Activated naive CD8-positive, alpha-beta T cell treated with anti-CD3 and anti-CD28 coated beads for 36 hours (primary cell): ENCODE data around the gene TTYH2. TPM values are rescaled to one million over a fixed set of nuclear protein-coding genes. Genes with fewer than 3 reads are reported as not detected.
"Not testable (repeated sequence)": the region's sequence is repeated elsewhere in the genome, so short reads cannot be mapped to it uniquely, and the experiment has no call there.

Experiments used
- DNase-seq: peaks from one replicate; pipeline ENCODE4 v3.0.0; 2021
- H3K27ac Mint-ChIP-seq: one replicate; pipeline ENCODE4 v1.8.0; 2022; ENCODE audit warnings: mild to moderate bottlenecking, moderate library complexity, mixed read lengths
- H3K27me3 Mint-ChIP-seq: one replicate; pipeline ENCODE4 v1.8.0; 2022; ENCODE audit warnings: mild to moderate bottlenecking, mixed read lengths
- H3K36me3 Mint-ChIP-seq: one replicate; pipeline ENCODE4 v1.8.0; 2021; ENCODE audit warnings: mild to moderate bottlenecking, mixed read lengths
- H3K4me1 Mint-ChIP-seq: one replicate; pipeline ENCODE4 v1.8.0; 2021; ENCODE audit warnings: mixed read lengths
- H3K4me3 Mint-ChIP-seq: one replicate; pipeline ENCODE4 v1.8.0; 2022; ENCODE audit warnings: mild to moderate bottlenecking, moderate library complexity, mixed read lengths
- H3K9me3 Mint-ChIP-seq: one replicate; pipeline ENCODE4 v1.8.0; 2022; ENCODE audit warnings: mixed read lengths
- total RNA-seq, 2 experiments: library from RNA; stranded (reverse); gene quantifications; one replicate each; pipeline ENCODE4 v1.2.3, GENCODE V29; 2021

TTYH2 gene
- total RNA-seq, 2 experiments from 2014 or later, result 5.6 to 6.5 TPM

DNA sequence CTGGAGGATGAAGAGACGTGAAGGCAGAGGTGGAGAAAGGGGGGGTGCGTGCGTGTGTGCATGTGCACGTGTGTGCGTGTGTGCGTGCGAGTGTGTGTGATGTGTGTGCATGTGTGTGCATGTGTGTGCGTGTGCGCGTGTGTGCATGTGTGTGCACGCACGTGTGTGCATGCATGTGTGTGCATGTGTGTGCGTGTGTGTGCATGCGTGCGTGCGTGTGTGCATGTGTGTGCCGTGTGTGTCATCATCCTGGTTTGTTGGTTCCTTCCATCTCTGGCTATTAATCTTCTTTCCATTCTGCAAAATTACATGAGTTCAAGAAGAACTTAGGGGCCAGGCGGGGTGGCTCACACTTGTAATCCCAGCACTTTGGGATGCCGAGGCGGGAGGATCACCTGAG, 26.9 kb upstream of the TTYH2 start:
- H3K4me3 Mint-ChIP-seq, result no peak overlapping the region
- H3K4me1 Mint-ChIP-seq, result no peaks in the 10 kb centered on the region

DNA sequence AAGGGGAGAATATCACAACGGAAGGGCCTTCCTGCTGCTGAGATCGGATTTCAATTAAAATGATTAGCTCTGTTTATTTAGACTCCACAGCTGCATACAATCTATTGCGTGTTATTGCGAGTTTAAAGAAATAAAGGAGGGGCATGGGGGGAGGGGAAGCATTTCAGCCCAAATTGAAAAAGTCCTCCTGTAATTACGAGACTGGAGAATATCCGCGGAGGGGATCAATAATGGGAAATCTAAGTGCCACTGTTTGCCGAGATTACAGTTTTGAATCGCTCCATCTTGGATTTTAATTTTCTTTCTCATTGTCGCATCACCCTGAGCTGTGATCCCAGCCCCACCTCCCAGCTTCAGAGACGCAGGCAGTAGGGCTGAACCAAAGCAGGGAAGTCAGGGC, 25.6 kb upstream of the TTYH2 start:
- H3K4me3 Mint-ChIP-seq, result no peak overlapping the region
- no peak for DNase-seq
- H3K4me1 Mint-ChIP-seq, result no peaks in the 10 kb centered on the region
- H3K36me3 Mint-ChIP-seq, result no peaks in the 10 kb centered on the region
- H3K9me3 Mint-ChIP-seq, result peaks cover 2% of the 10 kb centered on the region
- H3K27ac Mint-ChIP-seq, result no peak overlapping the region
- H3K27me3 Mint-ChIP-seq, result peaks cover 25% of the 10 kb centered on the region

More for the DNA sequence above, 26.9 kb upstream of the TTYH2 start:
- Mint-ChIP-seq H3K36me3 (no peaks in the 10 kb centered on the region), H3K27me3 (peaks cover 25% of the 10 kb centered on the region), H3K27ac (no peak overlapping the region), H3K9me3 (peaks cover 2% of the 10 kb centered on the region)
- DNase-seq, result no peak

DNA sequence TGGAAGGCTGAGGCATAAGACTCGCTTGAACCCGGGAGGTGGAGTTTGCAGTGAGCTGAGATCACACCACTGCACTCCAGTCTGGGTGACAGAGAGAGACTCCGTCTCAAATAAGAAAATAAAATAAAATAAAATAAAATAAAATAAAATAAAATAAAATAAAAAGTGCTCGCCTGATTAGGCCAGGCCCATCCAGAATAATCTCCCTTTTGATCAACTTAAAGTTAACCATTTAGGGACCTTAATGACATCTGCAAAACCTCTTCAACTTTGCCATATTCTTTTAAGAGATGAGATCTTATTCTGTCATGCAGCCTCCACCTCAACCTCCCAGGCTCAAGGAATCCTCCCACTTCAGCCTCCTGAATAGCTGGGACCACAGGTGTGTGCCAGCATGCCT, 24.7 kb upstream of the TTYH2 start:
- not testable (repeated sequence) for H3K27ac Mint-ChIP-seq, H3K9me3 Mint-ChIP-seq, H3K4me1 Mint-ChIP-seq, DNase-seq, H3K36me3 Mint-ChIP-seq, H3K4me3 Mint-ChIP-seq
- H3K27me3 Mint-ChIP-seq, result peaks cover 25% of the 10 kb centered on the region

DNA sequence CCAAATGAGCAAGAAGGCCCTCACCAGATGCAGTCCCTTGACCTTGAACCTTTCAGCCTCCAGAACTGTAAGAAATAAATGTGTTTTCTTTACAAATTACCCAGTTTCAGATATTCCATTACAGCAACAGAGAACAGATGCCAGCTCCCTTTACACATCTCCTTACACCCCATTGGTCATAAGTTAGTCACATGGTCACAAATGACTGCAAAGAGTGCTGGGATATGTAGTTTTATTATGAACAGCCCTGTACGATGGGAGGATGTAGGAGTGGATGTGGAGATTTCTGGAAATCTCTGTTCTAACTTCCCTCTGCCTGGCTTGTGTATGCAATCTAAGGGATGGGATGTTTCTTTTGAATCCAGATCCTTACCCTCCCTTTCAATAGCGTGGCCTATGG, 23.2 kb upstream of the TTYH2 start:
- DNase-seq, result no peak
- peaks cover 2% of the 10 kb centered on the region for H3K9me3 Mint-ChIP-seq
- H3K4me1 Mint-ChIP-seq, result no peaks in the 10 kb centered on the region
- H3K4me3 Mint-ChIP-seq, result no peak overlapping the region
- H3K27ac Mint-ChIP-seq, result no peak overlapping the region
- H3K36me3 Mint-ChIP-seq, result no peaks in the 10 kb centered on the region
- H3K27me3 Mint-ChIP-seq, result peaks cover 19% of the 10 kb centered on the region

DNA sequence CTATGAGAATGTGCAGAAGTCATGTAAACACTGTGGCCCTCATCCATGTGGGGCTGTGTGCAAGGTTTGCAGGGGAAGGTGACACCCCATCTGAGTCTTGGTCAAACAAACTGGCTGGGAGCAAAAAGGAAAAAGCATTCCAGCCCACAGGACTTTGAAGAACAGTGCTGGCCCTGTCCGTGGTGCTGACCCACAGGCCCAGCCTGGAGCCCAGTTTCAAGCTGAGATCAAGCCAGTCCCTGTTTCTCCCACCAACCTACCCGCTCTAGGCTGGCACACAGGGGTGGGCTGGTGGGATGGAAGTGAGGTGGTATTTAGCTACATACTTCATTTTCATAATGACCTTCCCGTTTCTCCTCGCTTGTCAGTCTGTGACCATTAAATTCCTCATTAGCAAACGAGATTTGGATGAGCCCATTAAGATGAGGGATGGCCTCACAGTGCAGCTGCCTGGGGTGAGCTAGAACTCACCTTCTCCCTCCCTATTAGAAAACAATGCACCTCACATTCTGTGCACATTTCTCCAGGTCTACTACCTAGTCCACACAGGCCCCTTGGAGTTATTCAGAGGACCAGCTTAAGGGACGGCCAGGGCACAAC, 22.5 kb upstream of the TTYH2 start:
- Mint-ChIP-seq H3K36me3 (no peaks in the 10 kb centered on the region), H3K27ac (no peak overlapping the region), H3K4me1 (no peaks in the 10 kb centered on the region), H3K9me3 (peaks cover 2% of the 10 kb centered on the region), H3K4me3 (no peak overlapping the region), H3K27me3 (peaks cover 18% of the 10 kb centered on the region)
- DNase-seq, result no peak

DNA sequence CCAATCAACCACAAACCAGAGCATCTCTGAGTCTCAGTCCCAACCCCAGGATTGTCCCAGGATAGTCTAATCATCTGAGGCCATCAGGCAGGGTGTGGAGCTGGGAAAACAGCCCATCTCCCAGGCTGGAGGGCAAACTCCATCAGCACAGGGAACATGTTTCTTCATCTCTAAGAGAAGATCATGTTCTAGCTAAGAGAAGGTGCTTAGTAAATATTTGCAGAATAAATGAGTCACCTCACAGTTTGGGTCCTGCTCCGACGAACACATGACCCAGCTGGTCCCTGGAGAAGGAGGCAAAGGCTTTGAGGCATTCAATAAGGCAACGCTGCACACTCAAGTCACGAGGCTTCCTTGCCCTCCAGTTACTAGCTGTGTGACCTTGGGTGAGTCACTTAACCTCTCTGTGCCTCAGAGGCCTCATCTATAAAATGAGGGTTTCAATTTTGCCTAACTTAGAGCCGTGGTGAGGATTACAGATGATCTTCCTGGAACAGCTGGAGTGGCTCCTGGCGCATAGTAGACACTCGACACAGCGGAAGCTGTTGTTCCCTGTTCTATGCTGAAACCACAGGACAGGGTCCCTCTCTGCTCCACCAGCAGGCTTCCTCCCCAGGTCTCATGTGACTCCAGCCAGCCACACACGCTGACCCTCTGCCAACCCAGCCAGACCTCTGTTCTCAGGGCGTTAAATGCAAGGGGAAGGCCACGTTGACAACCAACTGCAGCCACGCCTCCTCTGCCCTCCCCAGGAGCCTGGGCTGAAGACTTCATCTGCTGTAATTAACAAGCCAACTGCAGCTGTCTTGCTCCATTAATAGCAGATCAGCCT, 20.2 kb upstream of the TTYH2 start:
- no peak overlapping the region for H3K27ac Mint-ChIP-seq
- no peak for DNase-seq
- peaks cover 2% of the 10 kb centered on the region for H3K9me3 Mint-ChIP-seq
- peaks cover 8% of the 10 kb centered on the region for H3K27me3 Mint-ChIP-seq
- no peaks in the 10 kb centered on the region for H3K36me3 Mint-ChIP-seq
- no peak overlapping the region for H3K4me3 Mint-ChIP-seq
- no peaks in the 10 kb centered on the region for H3K4me1 Mint-ChIP-seq

DNA sequence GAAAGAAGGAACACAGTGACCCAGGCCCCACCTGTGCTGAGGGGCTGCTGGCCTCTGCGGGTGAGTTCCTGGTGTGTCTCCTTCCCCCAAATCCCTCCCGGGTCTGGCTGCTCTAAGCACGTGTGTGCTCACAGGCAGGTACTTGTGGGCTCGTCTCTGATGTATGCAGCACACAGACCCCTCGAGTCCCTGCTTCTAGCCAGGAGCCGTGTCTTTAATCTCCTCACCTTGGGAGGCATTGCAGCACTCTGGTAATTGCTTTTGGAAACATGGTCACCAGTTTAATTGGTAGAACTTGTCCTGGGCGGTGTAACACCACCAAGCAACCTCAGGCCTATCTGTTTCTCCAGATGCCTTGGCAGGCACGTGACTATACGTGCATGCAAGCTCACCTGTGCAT, 18.7 kb upstream of the TTYH2 start:
- Mint-ChIP-seq H3K27ac (no peak overlapping the region), H3K4me3 (no peak overlapping the region), H3K27me3 (peaks cover 16% of the 10 kb centered on the region), H3K4me1 (peaks cover 6% of the 10 kb centered on the region), H3K36me3 (no peaks in the 10 kb centered on the region), H3K9me3 (peaks cover 2% of the 10 kb centered on the region)
- DNase-seq, result no peak

DNA sequence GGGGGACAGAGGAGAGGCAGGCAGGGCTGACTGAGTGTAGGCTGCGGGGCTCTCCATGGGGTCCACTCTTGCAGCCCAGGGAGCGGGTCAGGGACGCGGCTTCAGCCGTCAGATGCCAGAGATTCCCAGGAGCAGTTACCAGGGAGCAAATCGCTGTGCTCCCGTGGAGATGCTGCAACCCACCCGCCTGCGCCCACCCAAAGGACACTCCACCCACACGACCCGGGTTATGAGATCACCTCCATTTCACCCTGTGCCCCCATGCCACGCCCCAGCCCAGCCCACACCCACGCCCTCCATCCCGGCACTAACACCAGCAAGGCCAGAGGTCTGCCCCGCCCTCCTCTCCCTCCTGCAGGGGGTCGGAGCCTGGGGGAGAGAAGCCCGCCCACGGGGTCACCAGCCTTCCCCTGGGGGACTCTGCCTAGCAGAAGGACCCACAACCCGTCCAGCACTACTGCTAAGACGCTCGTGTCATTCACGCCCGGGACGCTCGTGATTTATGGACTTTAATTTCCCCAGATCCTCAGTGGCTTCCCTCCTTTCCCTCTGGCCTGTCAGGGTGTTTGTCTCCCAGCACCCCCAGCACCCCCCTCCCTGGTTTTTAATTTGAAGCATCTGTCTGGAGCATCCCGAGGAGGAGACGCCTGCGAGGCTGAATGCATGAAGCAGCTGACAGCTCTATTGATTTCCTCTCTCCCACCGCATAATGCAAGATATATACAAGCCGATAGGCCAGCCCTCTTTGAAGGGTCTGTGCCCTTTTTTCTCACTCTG, 16.6 kb upstream of the TTYH2 start:
- Mint-ChIP-seq H3K36me3 (no peaks in the 10 kb centered on the region), H3K4me1 (peaks cover 7% of the 10 kb centered on the region), H3K27ac (no peak overlapping the region), H3K9me3 (no peaks in the 10 kb centered on the region), H3K27me3 (peaks cover 31% of the 10 kb centered on the region), H3K4me3 (no peak overlapping the region)
- DNase-seq, result no peak

DNA sequence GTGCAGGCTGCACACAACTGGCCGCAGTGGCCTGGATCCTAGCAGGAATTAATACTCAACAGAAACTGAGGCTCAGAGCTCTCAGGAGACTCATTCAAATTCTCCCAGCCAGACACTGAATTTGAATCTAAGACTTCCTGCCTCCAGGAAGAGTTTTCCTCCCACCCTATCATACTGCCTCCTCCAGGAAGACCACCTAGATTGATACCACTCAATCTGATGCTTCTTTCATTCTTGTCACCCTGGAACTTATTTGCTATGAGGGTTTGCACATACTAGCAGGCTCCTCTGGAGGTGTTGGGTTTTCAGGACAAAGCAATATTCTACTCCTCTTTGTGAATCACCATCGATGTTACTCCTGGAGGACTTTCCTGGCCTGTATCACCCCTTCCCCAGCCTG, 15.6 kb upstream of the TTYH2 start:
- Mint-ChIP-seq H3K27me3 (peaks cover 38% of the 10 kb centered on the region), H3K9me3 (no peaks in the 10 kb centered on the region), H3K36me3 (no peaks in the 10 kb centered on the region), H3K27ac (no peak overlapping the region), H3K4me1 (peaks cover 7% of the 10 kb centered on the region), H3K4me3 (no peak overlapping the region)
- no peak for DNase-seq

DNA sequence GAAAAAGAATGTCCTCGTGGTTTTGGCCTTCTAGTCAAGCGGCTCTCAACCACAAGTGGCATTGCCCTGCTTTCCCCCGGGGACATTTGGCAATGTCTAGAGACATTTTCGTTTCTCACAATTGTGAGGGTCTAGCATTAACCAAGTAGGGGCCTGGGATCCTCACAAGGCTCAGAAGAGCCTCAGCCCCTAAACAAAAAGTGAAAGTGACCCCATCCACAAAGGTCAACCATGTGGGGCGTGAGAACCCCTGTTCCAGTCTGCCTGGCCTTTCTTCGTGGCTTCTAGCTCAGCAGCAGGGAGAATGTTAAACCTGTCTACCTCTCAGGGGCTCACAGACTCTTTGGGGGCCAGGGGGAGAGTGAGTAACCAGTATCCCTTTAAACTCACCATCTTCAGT, 14.7 kb upstream of the TTYH2 start:
- no peaks in the 10 kb centered on the region for H3K9me3 Mint-ChIP-seq
- peaks cover 3% of the 10 kb centered on the region for H3K36me3 Mint-ChIP-seq
- peaks cover 14% of the 10 kb centered on the region for H3K4me1 Mint-ChIP-seq
- H3K27me3 Mint-ChIP-seq, result peaks cover 44% of the 10 kb centered on the region
- no peak for DNase-seq
- no peak overlapping the region for H3K4me3 Mint-ChIP-seq
- no peak overlapping the region for H3K27ac Mint-ChIP-seq

DNA sequence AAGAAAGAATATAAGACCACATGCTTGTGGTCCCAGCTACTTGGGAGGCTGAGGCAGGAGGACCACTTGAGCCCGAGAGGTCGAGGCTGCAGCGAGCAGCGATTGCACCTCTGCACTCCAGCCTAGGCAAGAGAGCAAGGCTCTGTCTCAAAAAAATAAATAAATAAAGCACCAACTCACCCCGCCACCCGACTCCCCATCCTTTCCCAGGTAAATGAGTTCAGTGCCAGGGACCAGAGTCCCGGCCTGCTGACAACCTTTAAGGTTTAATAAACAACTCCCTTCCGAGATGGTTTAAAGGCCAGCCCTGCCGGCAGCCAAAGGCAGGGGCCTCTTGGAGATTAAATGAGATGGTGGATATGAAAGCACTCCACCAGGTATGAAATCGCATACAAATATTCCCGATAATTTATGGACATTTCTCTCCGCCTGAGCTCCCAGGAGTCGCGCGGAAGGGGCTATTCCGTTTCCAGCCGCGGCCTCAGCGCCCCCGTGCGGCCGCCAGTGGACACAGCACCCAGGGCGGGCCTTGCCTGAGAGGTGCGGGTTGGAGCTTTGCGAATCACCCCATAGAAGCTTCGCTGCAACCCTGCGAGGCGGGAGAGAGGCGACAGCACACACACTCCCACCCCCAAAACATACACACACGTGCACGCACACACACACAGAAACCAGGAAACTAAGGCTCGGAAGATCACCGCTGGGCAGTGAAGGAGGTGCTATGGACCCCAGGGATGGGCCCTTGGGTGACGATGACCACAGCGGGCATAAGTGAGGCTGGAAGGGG, 13.9 kb upstream of the TTYH2 start:
- DNase-seq, result peak; percentile 70
- Mint-ChIP-seq H3K36me3 (peaks cover 11% of the 10 kb centered on the region), H3K27ac (no peak overlapping the region), H3K4me3 (peak overlapping the region; percentile 23), H3K27me3 (peaks cover 44% of the 10 kb centered on the region), H3K4me1 (peaks cover 14% of the 10 kb centered on the region), H3K9me3 (no peaks in the 10 kb centered on the region)

DNA sequence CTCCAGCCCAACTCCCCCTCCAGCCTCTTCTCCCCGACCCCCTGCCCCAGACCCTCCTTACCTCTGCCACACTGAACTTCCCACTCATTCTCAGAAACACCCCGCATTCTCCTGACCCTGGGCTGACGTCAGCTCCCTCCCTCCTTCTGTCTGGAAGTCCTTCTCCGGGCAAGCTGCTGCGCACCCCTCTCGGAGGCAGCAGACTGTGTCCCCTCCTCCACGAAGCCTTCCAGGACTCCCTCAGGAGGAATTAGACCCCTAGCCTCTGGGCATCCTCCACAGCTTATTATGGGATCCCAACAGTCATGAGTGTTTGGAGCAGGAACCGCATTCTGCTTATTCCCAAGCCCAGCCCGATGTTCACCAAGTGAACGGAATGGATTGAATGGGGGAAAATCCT, 13.3 kb upstream of the TTYH2 start:
- peaks cover 17% of the 10 kb centered on the region for H3K36me3 Mint-ChIP-seq
- peaks cover 44% of the 10 kb centered on the region for H3K27me3 Mint-ChIP-seq
- peaks cover 18% of the 10 kb centered on the region for H3K4me1 Mint-ChIP-seq
- DNase-seq, result no peak
- no peak overlapping the region for H3K4me3 Mint-ChIP-seq
- H3K27ac Mint-ChIP-seq, result no peak overlapping the region
- no peaks in the 10 kb centered on the region for H3K9me3 Mint-ChIP-seq

DNA sequence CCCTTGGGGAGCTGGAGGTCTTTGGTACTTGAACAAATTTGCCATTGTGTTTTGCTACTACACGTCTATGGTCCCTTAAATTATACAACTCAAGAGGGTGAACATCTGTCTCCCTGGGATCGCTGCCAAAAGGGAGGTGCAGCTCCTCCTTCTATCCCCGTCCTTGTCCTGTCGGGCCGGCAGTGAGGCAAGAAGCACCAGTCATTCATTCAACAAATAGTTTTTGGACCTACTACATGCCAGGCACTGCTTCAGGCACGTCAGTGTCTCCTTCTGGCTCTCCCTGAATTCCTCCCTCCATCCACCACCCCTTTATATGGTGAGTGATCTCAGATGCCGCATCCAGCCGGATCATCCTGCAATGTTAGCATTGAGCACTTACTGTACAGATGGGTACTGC, 12.1 kb upstream of the TTYH2 start:
- DNase-seq, result no peak
- peaks cover 25% of the 10 kb centered on the region for H3K4me1 Mint-ChIP-seq
- peaks cover 27% of the 10 kb centered on the region for H3K36me3 Mint-ChIP-seq
- H3K4me3 Mint-ChIP-seq, result no peak overlapping the region
- no peak overlapping the region for H3K27ac Mint-ChIP-seq
- H3K9me3 Mint-ChIP-seq, result no peaks in the 10 kb centered on the region
- peaks cover 37% of the 10 kb centered on the region for H3K27me3 Mint-ChIP-seq

DNA sequence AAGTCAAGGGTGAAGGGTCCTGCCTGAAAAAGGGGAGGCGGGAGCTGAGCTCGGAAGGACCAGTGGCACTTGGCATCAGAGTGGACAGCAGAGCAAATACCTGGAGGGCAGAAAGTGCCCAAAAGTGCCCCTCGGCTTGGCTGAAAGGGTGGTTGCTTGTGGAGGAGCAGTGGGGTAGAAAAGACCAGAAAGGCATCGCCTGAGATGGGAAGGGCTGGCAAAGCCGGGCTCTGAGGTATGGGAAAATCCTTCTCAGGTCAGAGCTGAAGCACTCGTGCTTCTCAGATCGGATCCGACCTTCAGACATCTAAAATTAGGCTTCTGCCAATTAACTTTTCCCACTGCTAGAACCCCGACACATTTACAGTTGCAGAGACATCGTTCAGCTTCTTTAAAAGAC, 11.4 kb upstream of the TTYH2 start:
- Mint-ChIP-seq H3K36me3 (peaks cover 31% of the 10 kb centered on the region), H3K4me1 (peaks cover 30% of the 10 kb centered on the region), H3K27ac (no peak overlapping the region), H3K4me3 (no peak overlapping the region), H3K27me3 (peaks cover 36% of the 10 kb centered on the region), H3K9me3 (no peaks in the 10 kb centered on the region)
- DNase-seq, result no peak

DNA sequence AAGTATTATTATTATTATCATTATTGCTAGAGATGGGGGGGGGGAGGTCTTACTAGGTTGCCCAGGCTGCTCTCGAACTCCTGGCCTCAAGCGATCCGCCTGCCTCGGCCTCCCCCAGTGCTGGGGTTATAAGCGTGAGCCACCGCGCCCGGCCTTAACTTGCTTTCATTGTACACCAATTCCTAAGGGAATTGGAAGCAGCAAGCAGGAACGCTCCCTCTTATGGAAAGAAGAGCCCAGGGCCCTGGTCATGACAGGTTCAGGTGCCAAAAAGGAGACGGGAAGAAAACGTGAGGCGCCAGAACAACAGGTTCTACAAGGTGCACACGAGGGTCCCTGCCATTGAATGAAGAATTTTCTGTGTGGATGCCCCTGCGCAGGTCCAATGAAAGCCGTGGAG, 10.4 kb upstream of the TTYH2 start:
- Mint-ChIP-seq H3K36me3 (peaks cover 38% of the 10 kb centered on the region), H3K9me3 (no peaks in the 10 kb centered on the region), H3K4me1 (peaks cover 36% of the 10 kb centered on the region), H3K4me3 (peak overlapping the region; percentile 99), H3K27me3 (peaks cover 36% of the 10 kb centered on the region), H3K27ac (peak overlapping the region; percentile 99)
- DNase-seq, result no peak
